ENCODE measurements around the gene CCDC138. TPM values are rescaled to one million over a fixed set of nuclear protein-coding genes. Genes with fewer than 3 reads are reported as not detected.

CCDC138 gene
- polyA plus RNA-seq, 1 donor, result 6.2 TPM

DNA sequence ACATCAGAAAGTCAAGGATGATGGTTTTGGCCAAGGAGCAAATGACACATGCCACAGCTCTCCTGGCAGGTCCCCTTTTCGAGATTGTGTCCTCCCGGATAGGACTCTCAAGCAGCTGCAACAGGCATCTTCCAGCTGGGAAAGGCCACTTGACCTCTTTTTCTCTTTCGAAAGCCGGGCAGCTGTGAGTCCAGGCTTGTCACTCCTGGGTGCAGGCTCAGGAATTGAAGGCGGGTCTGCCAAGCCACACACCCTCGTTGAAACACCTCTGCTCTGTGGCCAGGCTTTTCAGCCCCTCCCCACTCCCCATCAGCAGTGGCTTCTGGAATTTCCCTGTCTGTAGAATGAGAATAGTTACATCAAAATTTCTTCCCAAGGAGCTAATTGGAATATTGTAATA lies 98.0 kb downstream of the CCDC138 start:
- WGBS (ENCODE audit: insufficient coverage, low lambda C conversion rate), result no CpG with 5 or more reads among the region's 6 CpGs
- H3K27me3 ChIP-seq (ENCODE audit: control insufficient read depth, insufficient read depth, low read length), result no peaks in the 10 kb centered on the region
- H3K4me3 ChIP-seq (ENCODE audit: low read length), result no peak overlapping the region
- H3K9me3 ChIP-seq (ENCODE audit: control insufficient read depth, low read depth, low read length), result peaks cover 4% of the 10 kb centered on the region
- no peak for DNase-seq
- H3K36me3 ChIP-seq (ENCODE audit: control insufficient read depth, insufficient read depth, low read length), result no peaks in the 10 kb centered on the region
- no peaks in the 10 kb centered on the region for H3K4me1 ChIP-seq (ENCODE audit: control insufficient read depth, insufficient read depth, low read length)
- H3K27ac ChIP-seq (ENCODE audit: low read length), result no peak overlapping the region

DNA sequence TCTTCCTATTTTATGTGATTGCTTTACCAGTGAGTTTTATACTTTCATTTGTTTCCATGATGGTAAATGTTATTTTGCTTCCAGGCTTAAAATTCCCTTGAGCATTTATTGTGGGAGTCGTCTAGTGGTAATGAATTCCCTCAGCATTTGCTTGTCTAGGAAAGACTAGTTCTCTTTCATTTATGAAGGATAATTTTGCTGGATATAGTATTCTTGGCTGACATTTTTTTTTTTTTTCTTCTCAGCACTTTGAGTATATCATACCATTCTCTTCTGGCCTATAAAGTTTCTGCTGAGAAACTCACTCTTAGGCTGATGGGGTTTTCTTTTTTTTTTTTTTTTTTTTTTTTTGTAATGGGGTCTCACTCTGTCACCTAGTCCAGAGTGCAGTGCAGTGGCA lies 103.3 kb downstream of the CCDC138 start:
- H3K9me3 ChIP-seq (ENCODE audit: control insufficient read depth, low read depth, low read length), result peaks cover 17% of the 10 kb centered on the region
- no peaks in the 10 kb centered on the region for H3K36me3 ChIP-seq (ENCODE audit: control insufficient read depth, insufficient read depth, low read length)
- 86% methylated on average over 1 of the region's 1 CpG for WGBS (ENCODE audit: insufficient coverage, low lambda C conversion rate)
- no peaks in the 10 kb centered on the region for H3K4me1 ChIP-seq (ENCODE audit: control insufficient read depth, insufficient read depth, low read length)
- no peak for DNase-seq
- no peaks in the 10 kb centered on the region for H3K27me3 ChIP-seq (ENCODE audit: control insufficient read depth, insufficient read depth, low read length)
- no peak overlapping the region for H3K27ac ChIP-seq (ENCODE audit: low read length)
- no peak overlapping the region for H3K4me3 ChIP-seq (ENCODE audit: low read length)

DNA sequence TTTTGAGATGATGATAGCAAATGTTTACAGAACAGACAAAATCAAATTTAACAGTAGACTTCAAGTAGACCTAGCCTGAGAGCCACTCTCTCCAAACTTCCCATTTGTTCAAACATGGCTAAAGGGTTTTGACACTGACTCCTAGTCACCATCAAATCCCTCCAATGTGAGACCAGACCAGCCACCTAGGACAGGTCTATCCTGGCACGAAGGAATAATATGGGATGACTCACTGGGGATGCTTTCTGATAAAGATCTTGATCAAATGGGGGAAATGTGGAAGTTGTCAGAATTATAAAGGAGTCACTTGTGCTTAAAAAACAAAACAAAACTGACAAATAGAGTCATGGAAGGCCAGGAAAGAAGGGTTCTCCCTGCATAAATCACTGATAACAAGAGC lies 106.7 kb downstream of the CCDC138 start:
- H3K27ac ChIP-seq (ENCODE audit: low read length), result no peak overlapping the region
- no CpG with 5 or more reads among the region's 1 CpG for WGBS (ENCODE audit: insufficient coverage, low lambda C conversion rate)
- H3K9me3 ChIP-seq (ENCODE audit: control insufficient read depth, low read depth, low read length), result peaks cover 17% of the 10 kb centered on the region
- DNase-seq, result no peak
- no peaks in the 10 kb centered on the region for H3K4me1 ChIP-seq (ENCODE audit: control insufficient read depth, insufficient read depth, low read length)
- no peaks in the 10 kb centered on the region for H3K27me3 ChIP-seq (ENCODE audit: control insufficient read depth, insufficient read depth, low read length)
- H3K4me3 ChIP-seq (ENCODE audit: low read length), result no peak overlapping the region
- H3K36me3 ChIP-seq (ENCODE audit: control insufficient read depth, insufficient read depth, low read length), result no peaks in the 10 kb centered on the region

DNA sequence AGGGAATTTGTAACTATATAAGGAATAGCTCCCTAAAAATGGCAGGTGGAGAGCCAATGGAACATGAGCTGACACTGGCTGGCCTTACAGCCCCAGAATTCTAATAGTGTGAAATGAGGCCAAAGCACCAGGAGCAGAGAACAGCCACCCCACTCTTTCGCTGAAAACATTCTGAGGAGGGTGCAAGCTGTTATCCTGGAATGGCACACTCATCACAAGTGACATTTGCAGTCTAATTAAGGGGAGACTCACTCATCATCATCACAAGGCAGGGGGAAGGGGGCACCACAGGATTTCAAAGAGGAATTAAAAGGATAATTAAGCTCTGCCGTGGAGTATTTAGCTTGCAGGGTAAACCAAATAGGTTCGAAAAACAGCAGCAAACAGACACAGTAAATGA lies 108.2 kb downstream of the CCDC138 start:
- no CpG with 5 or more reads among the region's 3 CpGs for WGBS (ENCODE audit: insufficient coverage, low lambda C conversion rate)
- Histone ChIP-seq H3K27me3 (ENCODE audit: control insufficient read depth, insufficient read depth, low read length) (no peaks in the 10 kb centered on the region), H3K4me3 (ENCODE audit: low read length) (no peak overlapping the region), H3K27ac (ENCODE audit: low read length) (no peak overlapping the region), H3K4me1 (ENCODE audit: control insufficient read depth, insufficient read depth, low read length) (no peaks in the 10 kb centered on the region), H3K36me3 (ENCODE audit: control insufficient read depth, insufficient read depth, low read length) (no peaks in the 10 kb centered on the region), H3K9me3 (ENCODE audit: control insufficient read depth, low read depth, low read length) (peaks cover 12% of the 10 kb centered on the region)
- no peak for DNase-seq

DNA sequence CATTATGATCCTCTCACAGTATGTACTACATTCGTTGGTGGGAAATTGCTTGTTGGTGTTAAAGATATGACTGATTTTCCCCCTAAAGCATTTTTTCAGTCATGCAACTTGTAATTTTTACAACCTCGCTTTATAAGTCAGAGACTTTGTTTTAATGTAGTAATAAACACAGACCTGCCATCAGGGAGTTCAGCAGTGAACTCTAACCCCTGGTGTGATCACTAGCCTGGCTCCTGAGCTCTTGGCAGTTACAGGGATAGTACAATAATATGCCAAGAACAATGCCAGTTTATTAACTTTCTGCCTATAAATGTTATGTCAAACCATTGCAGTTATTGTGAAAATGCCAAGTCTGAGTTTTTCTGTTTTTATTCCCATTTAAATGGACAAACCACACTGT lies 108.6 kb downstream of the CCDC138 start:
- Histone ChIP-seq H3K36me3 (ENCODE audit: control insufficient read depth, insufficient read depth, low read length) (no peaks in the 10 kb centered on the region), H3K4me1 (ENCODE audit: control insufficient read depth, insufficient read depth, low read length) (no peaks in the 10 kb centered on the region), H3K4me3 (ENCODE audit: low read length) (no peak overlapping the region), H3K27me3 (ENCODE audit: control insufficient read depth, insufficient read depth, low read length) (no peaks in the 10 kb centered on the region), H3K9me3 (ENCODE audit: control insufficient read depth, low read depth, low read length) (peaks cover 9% of the 10 kb centered on the region), H3K27ac (ENCODE audit: low read length) (no peak overlapping the region)
- no peak for DNase-seq
- WGBS (ENCODE audit: insufficient coverage, low lambda C conversion rate), result no CpG with 5 or more reads among the region's 2 CpGs

DNA sequence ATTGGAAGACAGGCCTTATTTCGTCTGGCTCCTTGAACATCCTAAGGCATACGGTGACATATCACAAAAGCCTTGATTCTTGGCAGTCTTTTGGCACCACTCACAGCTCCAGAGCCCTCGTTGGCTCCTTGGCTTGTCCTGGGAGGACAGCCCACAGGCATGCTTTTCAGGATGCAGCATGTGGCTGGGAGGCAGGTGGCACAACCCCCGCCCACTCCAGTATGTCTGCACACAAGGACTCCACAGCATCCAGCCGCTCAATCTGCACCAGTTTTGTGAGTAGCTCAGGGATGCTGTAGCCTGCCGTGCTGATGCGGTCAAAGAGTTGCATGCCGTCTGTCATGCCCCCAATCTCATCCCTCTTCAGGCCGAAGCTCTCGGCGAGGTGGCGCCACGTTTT lies 110.2 kb downstream of the CCDC138 start:
- H3K9me3 ChIP-seq (ENCODE audit: control insufficient read depth, low read depth, low read length), result peaks cover 2% of the 10 kb centered on the region
- no CpG with 5 or more reads among the region's 13 CpGs for WGBS (ENCODE audit: insufficient coverage, low lambda C conversion rate)
- no peaks in the 10 kb centered on the region for H3K4me1 ChIP-seq (ENCODE audit: control insufficient read depth, insufficient read depth, low read length)
- no peak for DNase-seq
- no peaks in the 10 kb centered on the region for H3K36me3 ChIP-seq (ENCODE audit: control insufficient read depth, insufficient read depth, low read length)
- no peak overlapping the region for H3K4me3 ChIP-seq (ENCODE audit: low read length)
- H3K27ac ChIP-seq (ENCODE audit: low read length), result no peak overlapping the region
- H3K27me3 ChIP-seq (ENCODE audit: control insufficient read depth, insufficient read depth, low read length), result no peaks in the 10 kb centered on the region

DNA sequence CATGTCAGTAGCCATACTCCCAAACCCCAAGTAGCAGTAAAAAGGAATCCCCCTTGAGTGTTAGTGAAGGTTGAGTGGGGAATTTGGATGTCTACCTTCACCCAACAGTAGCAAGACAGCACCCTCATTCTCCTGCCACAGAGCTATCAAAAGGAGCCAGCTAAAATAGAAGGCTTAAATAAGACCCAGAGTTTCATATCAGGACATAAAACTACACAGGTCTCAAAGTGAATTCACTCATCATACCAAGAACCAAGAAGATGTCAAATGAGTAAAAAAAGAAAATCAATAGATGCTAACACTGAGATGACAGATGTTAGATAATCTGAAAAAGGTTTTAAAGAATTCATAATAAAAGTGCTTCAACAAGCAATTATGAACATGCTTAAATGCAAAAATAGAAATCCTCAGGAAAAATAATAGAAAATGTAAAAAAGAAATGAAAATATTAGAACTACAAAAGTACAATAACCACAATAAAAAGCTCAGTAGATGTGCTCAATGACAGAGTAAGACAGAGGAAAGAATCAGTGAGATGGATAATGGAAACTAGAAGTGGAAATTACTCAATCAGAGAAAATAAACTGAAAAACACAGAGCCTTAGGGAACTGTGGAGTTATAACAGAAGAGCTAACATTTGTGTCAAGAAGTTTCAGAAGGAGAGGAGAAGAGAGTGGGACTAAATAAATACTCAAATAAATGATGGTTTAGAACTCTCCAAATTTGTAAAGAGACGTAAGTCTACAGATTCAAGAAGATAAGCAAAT lies 111.9 kb downstream of the CCDC138 start:
- no peak for DNase-seq
- no peaks in the 10 kb centered on the region for H3K4me1 ChIP-seq (ENCODE audit: control insufficient read depth, insufficient read depth, low read length)
- H3K27ac ChIP-seq (ENCODE audit: low read length), result no peak overlapping the region
- no peaks in the 10 kb centered on the region for H3K36me3 ChIP-seq (ENCODE audit: control insufficient read depth, insufficient read depth, low read length)
- no peaks in the 10 kb centered on the region for H3K27me3 ChIP-seq (ENCODE audit: control insufficient read depth, insufficient read depth, low read length)
- no peak overlapping the region for H3K4me3 ChIP-seq (ENCODE audit: low read length)
- H3K9me3 ChIP-seq (ENCODE audit: control insufficient read depth, low read depth, low read length), result no peaks in the 10 kb centered on the region
- WGBS (ENCODE audit: insufficient coverage, low lambda C conversion rate), result no CpG with 5 or more reads among the region's 1 CpG

DNA sequence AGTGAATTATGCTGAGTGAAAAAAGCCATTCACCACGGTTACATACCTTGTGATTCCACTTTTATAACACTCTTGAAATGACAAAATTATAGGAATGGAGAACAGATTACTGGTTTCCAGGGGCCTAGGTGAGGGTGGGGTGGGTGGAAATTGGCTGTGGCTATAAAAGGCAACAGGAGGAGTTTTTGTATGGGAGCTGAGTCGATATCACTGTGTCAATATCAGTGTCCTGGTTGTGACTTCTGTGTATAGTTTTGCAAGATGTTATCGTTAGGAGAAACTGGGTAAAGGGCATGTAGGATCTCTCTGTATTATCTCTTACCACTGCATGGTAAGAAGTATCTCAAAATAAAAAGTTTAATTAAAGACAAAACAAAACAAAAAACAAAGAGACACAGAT lies 118.1 kb downstream of the CCDC138 start:
- H3K4me1 ChIP-seq (ENCODE audit: control insufficient read depth, insufficient read depth, low read length), result no peaks in the 10 kb centered on the region
- WGBS (ENCODE audit: insufficient coverage, low lambda C conversion rate), result no CpG with 5 or more reads among the region's 3 CpGs
- no peak for DNase-seq

DNA sequence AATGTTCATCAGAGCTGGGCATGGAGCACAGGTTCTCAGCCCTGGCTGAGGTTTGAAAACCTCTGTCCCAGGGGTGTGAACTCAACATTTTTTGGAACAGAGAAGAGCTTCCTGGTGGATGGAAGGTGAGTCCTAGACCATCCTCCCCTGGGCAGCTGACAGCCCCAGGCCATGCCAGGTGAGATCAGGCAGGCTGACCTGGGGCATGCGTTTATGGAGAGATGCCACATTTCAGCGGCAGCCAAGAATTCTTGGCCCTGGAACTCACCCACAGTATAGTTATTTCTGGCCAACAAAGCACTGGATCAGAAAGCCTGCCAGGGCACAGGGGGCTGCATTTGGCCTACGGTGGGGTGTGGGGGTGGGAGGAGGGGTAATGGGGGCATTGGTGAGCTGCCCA lies 118.6 kb downstream of the CCDC138 start:
- Histone ChIP-seq H3K4me3 (ENCODE audit: low read length) (no peak overlapping the region), H3K27ac (ENCODE audit: low read length) (no peak overlapping the region), H3K36me3 (ENCODE audit: control insufficient read depth, insufficient read depth, low read length) (no peaks in the 10 kb centered on the region), H3K4me1 (ENCODE audit: control insufficient read depth, insufficient read depth, low read length) (no peaks in the 10 kb centered on the region), H3K27me3 (ENCODE audit: control insufficient read depth, insufficient read depth, low read length) (no peaks in the 10 kb centered on the region), H3K9me3 (ENCODE audit: control insufficient read depth, low read depth, low read length) (no peaks in the 10 kb centered on the region)
- WGBS (ENCODE audit: insufficient coverage, low lambda C conversion rate), result no CpG with 5 or more reads among the region's 3 CpGs
- no peak for DNase-seq

More for the DNA sequence above, 118.1 kb downstream of the CCDC138 start:
- no peak overlapping the region for H3K4me3 ChIP-seq (ENCODE audit: low read length)
- H3K36me3 ChIP-seq (ENCODE audit: control insufficient read depth, insufficient read depth, low read length), result no peaks in the 10 kb centered on the region
- H3K27me3 ChIP-seq (ENCODE audit: control insufficient read depth, insufficient read depth, low read length), result no peaks in the 10 kb centered on the region
- no peaks in the 10 kb centered on the region for H3K9me3 ChIP-seq (ENCODE audit: control insufficient read depth, low read depth, low read length)
- no peak overlapping the region for H3K27ac ChIP-seq (ENCODE audit: low read length)

DNA sequence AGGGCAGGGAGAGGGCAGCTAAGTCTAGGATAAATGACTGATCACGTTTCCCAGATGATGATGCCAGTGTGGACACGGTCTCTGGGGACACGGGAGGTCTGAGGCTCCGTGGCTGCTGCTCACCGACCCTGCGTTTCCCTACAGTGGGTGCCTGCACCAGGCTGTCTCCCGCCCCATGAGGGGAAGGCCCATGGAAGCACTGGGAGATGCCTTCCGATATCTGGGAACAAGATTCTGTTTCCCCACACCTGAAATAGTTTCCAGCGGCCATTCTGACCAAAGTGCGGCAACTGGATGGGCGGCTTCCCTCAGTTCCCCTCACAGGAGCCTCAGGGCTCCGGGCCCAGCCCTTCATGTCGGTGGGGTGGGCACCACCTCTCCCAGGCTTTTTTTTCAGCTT lies 119.3 kb downstream of the CCDC138 start:
- Histone ChIP-seq H3K4me3 (ENCODE audit: low read length) (no peak overlapping the region), H3K4me1 (ENCODE audit: control insufficient read depth, insufficient read depth, low read length) (no peaks in the 10 kb centered on the region), H3K27ac (ENCODE audit: low read length) (no peak overlapping the region), H3K36me3 (ENCODE audit: control insufficient read depth, insufficient read depth, low read length) (no peaks in the 10 kb centered on the region), H3K27me3 (ENCODE audit: control insufficient read depth, insufficient read depth, low read length) (no peaks in the 10 kb centered on the region), H3K9me3 (ENCODE audit: control insufficient read depth, low read depth, low read length) (no peaks in the 10 kb centered on the region)
- no CpG with 5 or more reads among the region's 13 CpGs for WGBS (ENCODE audit: insufficient coverage, low lambda C conversion rate)
- DNase-seq, result no peak

DNA sequence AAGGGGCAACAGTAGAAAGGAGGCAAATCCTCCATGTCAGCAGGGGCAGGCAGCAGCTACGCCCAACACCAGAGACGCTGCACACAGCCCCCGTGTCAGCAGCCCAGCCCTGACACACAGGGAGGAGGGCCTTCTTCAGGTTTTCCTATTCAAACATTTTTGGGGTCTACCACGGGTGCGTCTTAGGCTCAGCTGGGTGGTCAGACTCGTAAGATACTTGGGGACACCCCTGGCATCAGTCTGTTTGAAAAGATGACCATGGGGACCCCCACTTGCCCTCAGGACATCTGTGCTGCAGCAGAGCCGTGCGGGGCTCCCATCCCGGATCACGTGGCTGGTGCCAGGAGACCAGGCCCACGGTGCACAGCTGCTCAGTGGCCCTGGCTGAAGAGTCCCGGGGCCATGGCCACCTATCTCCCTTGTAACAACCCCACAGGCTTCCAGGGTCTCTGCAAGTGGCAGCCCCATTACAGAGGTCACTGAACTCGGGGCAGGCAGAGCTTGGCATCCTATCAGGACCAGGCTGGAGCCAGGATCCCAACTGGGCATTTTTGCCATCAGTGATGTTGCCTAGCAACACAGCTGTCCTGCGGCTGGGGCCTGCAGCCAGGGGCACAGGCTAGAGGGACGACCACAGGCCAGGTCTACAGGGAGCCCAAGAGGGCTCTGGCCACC lies 120.0 kb downstream of the CCDC138 start:
- no peak overlapping the region for H3K4me3 ChIP-seq (ENCODE audit: low read length)
- H3K36me3 ChIP-seq (ENCODE audit: control insufficient read depth, insufficient read depth, low read length), result no peaks in the 10 kb centered on the region
- no peaks in the 10 kb centered on the region for H3K9me3 ChIP-seq (ENCODE audit: control insufficient read depth, low read depth, low read length)
- H3K27ac ChIP-seq (ENCODE audit: low read length), result no peak overlapping the region
- no peaks in the 10 kb centered on the region for H3K27me3 ChIP-seq (ENCODE audit: control insufficient read depth, insufficient read depth, low read length)
- no peak for DNase-seq
- H3K4me1 ChIP-seq (ENCODE audit: control insufficient read depth, insufficient read depth, low read length), result no peaks in the 10 kb centered on the region
- no CpG with 5 or more reads among the region's 15 CpGs for WGBS (ENCODE audit: insufficient coverage, low lambda C conversion rate)
